ENCODE data around the gene FBLN2. TPM values are rescaled to one million over a fixed set of nuclear protein-coding genes. Genes with fewer than 3 reads are reported as not detected.

The FBLN2 gene
- total RNA-seq, 1 experiment from 2014 or later, result 0.11 TPM

DNA sequence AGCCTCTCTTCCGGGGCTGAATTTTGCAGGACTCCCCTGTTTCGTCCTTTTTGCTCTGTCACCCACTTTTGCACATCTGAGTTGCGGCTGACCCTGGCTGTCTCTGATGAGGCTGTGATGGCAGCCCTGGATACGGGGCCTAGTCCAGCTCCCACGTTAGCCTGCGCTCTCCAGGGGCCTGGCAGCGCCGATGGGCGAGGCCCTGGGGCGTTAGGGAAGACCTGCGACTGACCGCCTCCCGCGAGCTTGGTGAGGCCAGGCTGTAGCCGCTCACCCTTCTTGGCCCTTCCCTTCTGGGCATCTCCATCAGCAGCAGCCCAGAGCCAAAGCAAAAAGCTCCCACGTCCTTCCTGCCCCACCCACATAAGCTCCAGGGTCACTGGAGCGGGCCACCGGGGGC lies 85.2 kb downstream of the FBLN2 start:
- intact Hi-C loops (cut with micrococcal nuclease), result no loop called here
- Histone ChIP-seq H3K9ac (ENCODE audit: low read length) (no peak overlapping the region), H3K4me1 (ENCODE audit: insufficient read depth, low read length) (no peaks in the 10 kb centered on the region), H3K4me3 (ENCODE audit: low read length) (no peak overlapping the region), H3K36me3 (ENCODE audit: low read depth, low read length) (no peaks in the 10 kb centered on the region), H3K27me3 (ENCODE audit: low read length) (no peaks in the 10 kb centered on the region), H3K9me2 (replicated peaks; ENCODE audit: low read length) (no peaks in the 10 kb centered on the region), H2AFZ (ENCODE audit: low read length) (no peak overlapping the region), H3F3A (ENCODE audit: low read length, unreplicated experiment) (no peaks in the 10 kb centered on the region), H3K4me2 (ENCODE audit: low read length) (no peak overlapping the region), H4K20me1 (ENCODE audit: low read length) (no peaks in the 10 kb centered on the region), H3K79me2 (ENCODE audit: low read length) (no peaks in the 10 kb centered on the region), H3K27ac (ENCODE audit: low read length) (no peak overlapping the region), H3K9me3 (ENCODE audit: low read length) (no peaks in the 10 kb centered on the region)
- TF ChIP-seq CTCF (conservative IDR thresholded peaks at IDR 0.05; ENCODE audit: low read depth, low read length) (no peak), EZH2 (IDR thresholded peaks at IDR 0.05; ENCODE audit: low read length, unreplicated experiment) (no peak), EZH2phosphoT487 (IDR thresholded peaks at IDR 0.05; ENCODE audit: borderline replicate concordance, low read length) (no peak)
- ATAC-seq, result no peak
- no peak for DNase-seq
- POLR2A ChIA-PET (ENCODE audit: unreplicated experiment), result no interaction called here
- CTCF ChIA-PET, result no interaction called here
- BruUV-seq (replicated peaks), result no TSS peak

GRCh38 chr3:13634615-13635014 lies 85.7 kb downstream of the FBLN2 start:
- TF ChIP-seq CTCF (conservative IDR thresholded peaks at IDR 0.05; ENCODE audit: low read depth, low read length), result no peak
- TF ChIP-seq EZH2phosphoT487 (IDR thresholded peaks at IDR 0.05; ENCODE audit: borderline replicate concordance, low read length), result no peak
- no peak for TF ChIP-seq EZH2 (IDR thresholded peaks at IDR 0.05; ENCODE audit: low read length, unreplicated experiment)
- Histone ChIP-seq H3K36me3 (ENCODE audit: low read depth, low read length) (no peaks in the 10 kb centered on the region), H3K4me1 (ENCODE audit: insufficient read depth, low read length) (no peaks in the 10 kb centered on the region), H3K4me3 (ENCODE audit: low read length) (no peak overlapping the region), H3K27me3 (ENCODE audit: low read length) (no peaks in the 10 kb centered on the region), H3K9me3 (ENCODE audit: low read length) (no peaks in the 10 kb centered on the region), H3K9ac (ENCODE audit: low read length) (no peak overlapping the region), H3K79me2 (ENCODE audit: low read length) (no peaks in the 10 kb centered on the region), H3F3A (ENCODE audit: low read length, unreplicated experiment) (no peaks in the 10 kb centered on the region), H3K4me2 (ENCODE audit: low read length) (no peak overlapping the region), H2AFZ (ENCODE audit: low read length) (no peak overlapping the region), H3K27ac (ENCODE audit: low read length) (no peak overlapping the region), H4K20me1 (ENCODE audit: low read length) (no peaks in the 10 kb centered on the region), H3K9me2 (replicated peaks; ENCODE audit: low read length) (no peaks in the 10 kb centered on the region)
- DNase-seq, result no peak
- intact Hi-C loops (cut with micrococcal nuclease), result no loop called here
- BruUV-seq (replicated peaks), result no TSS peak
- ATAC-seq, result no peak
- POLR2A ChIA-PET (ENCODE audit: unreplicated experiment), result no interaction called here
- CTCF ChIA-PET, result no interaction called here

GRCh38 chr3:13636186-13636585 lies 87.3 kb downstream of the FBLN2 start:
- intact Hi-C loops (cut with micrococcal nuclease), result no loop called here
- Histone ChIP-seq H3K9me3 (ENCODE audit: low read length) (no peaks in the 10 kb centered on the region), H3F3A (ENCODE audit: low read length, unreplicated experiment) (no peaks in the 10 kb centered on the region), H3K27me3 (ENCODE audit: low read length) (no peaks in the 10 kb centered on the region), H4K20me1 (ENCODE audit: low read length) (no peaks in the 10 kb centered on the region), H3K9ac (ENCODE audit: low read length) (no peak overlapping the region), H3K4me2 (ENCODE audit: low read length) (no peak overlapping the region), H3K27ac (ENCODE audit: low read length) (no peak overlapping the region), H2AFZ (ENCODE audit: low read length) (no peak overlapping the region), H3K9me2 (replicated peaks; ENCODE audit: low read length) (no peaks in the 10 kb centered on the region), H3K4me3 (ENCODE audit: low read length) (no peak overlapping the region), H3K4me1 (ENCODE audit: insufficient read depth, low read length) (no peaks in the 10 kb centered on the region), H3K79me2 (ENCODE audit: low read length) (no peaks in the 10 kb centered on the region), H3K36me3 (ENCODE audit: low read depth, low read length) (no peaks in the 10 kb centered on the region)
- ChIA-PET CTCF (no interaction called here), POLR2A (ENCODE audit: unreplicated experiment) (no interaction called here)
- no peak for TF ChIP-seq CTCF (conservative IDR thresholded peaks at IDR 0.05; ENCODE audit: low read depth, low read length)
- DNase-seq, result no peak
- no TSS peak for BruUV-seq (replicated peaks)
- ATAC-seq, result no peak

All from PC-3 (cell line).